MM.1S (cell line): Measurements from ENCODE around the gene MICAL2.

Experiments
- CTCF ChIP-seq: fragments of 300-600 bp; sonication (generic); IDR thresholded peaks from 2 replicates; pipeline ENCODE4 v1.5.1; 2016; ENCODE audit warnings: antibody characterized with exemption, low read length, mixed read lengths
- EZH2phosphoT487 ChIP-seq: fragments of 300-600 bp; sonication (generic); IDR thresholded peaks from 2 replicates; pipeline ENCODE4 v1.6.1; 2018; ENCODE audit warnings: antibody characterized with exemption, low read length

GRCh38 chr11:12285106-12285505, 174.7 kb downstream of the MICAL2 start:
- TF ChIP-seq CTCF (no peak), EZH2phosphoT487 (no peak)
